HepG2 (cell line): ENCODE data around the gene CFAP61. TPM values are rescaled to one million over a fixed set of nuclear protein-coding genes. Genes with fewer than 3 reads are reported as not detected.

ENCODE experiments used
- ATAC-seq: fragments of 200-7000 bp; cut with Tn5 transposase; 3 replicates; pipeline ENCODE4 v1.9.1; 2020; ENCODE audit warnings: mild to moderate bottlenecking, moderate library complexity
- BruUV-seq: library from RNA; stranded (reverse); fragments of 400-500 nt; replicated peaks from 2 replicates; lab custom pipeline; 2021; lab: Mats Ljungman, UMichigan
- CTCF ChIA-PET: fragments of 300-600 bp; formaldehyde crosslinking; extraction: SDS; loops from one replicate; lab custom pipeline; 2021; ENCODE audit warnings: low total read pairs, inconsistent platforms, low intra/inter-chr PET ratio; lab: Yijun Ruan, JAX
- POLR2A ChIA-PET: fragments of 350-600 bp; sonication (Branson Sonifier 250); formaldehyde crosslinking; loops from one replicate; lab custom pipeline; 2020; ENCODE audit warnings: antibody characterized with exemption, inconsistent platforms; lab: Yijun Ruan, JAX
- DNase-seq: peaks from one replicate; pipeline ENCODE4 v3.0.0-alpha.2; 2015; ENCODE audit warnings: low spot score
- FAIRE-seq: peaks from 3 replicates; lab custom pipeline; 2011; peaks lifted over from hg19 to GRCh38; lab: Jason Lieb, UNC
- H2AFZ ChIP-seq: one replicate; pipeline ENCODE4 v1.6.1; 2011; ENCODE audit warnings: low read length, inconsistent platforms
- H3K27ac ChIP-seq: fragments of 300-600 bp; 3 replicates; pipeline ENCODE4 v1.8.0; 2011; ENCODE audit warnings: mixed run types, mild to moderate bottlenecking, mixed read lengths, low read length, inconsistent platforms; ENCODE audit not compliant: insufficient read depth; ENCODE audit errors: extremely low read length
- H3K27me3 ChIP-seq, 2 experiments: fragments of 200-600 bp in 1 of 2; 2 replicates in 1 of 2; 3 replicates in 1 of 2; pipeline versions ENCODE4 v1.6.0 to v1.8.0; 2011; ENCODE audit warnings: low read length in 2 of 2, mild to moderate bottlenecking in 2 of 2, moderate library complexity in 2 of 2, inconsistent platforms in 1 of 2; ENCODE audit not compliant: insufficient read depth in 2 of 2, control insufficient read depth in 1 of 2
- H3K36me3 ChIP-seq, 2 experiments: fragments of 200-600 bp in 1 of 2; replicated peaks in 1 of 2; 2 replicates in 1 of 2; 3 replicates in 1 of 2; pipeline versions ENCODE4 v1.5.1 to v1.8.0; 2011; ENCODE audit warnings: low read length in 2 of 2, inconsistent platforms in 1 of 2; ENCODE audit not compliant: insufficient read depth in 2 of 2, control insufficient read depth in 1 of 2
- H3K4me1 ChIP-seq: 2 replicates; pipeline ENCODE4 v1.5.1; 2012; ENCODE audit warnings: low read length, inconsistent platforms; ENCODE audit not compliant: insufficient read depth
- H3K4me2 ChIP-seq: 2 replicates; pipeline ENCODE4 v1.6.0; 2011; ENCODE audit warnings: low read depth, low read length, inconsistent platforms
- H3K4me3 ChIP-seq, 3 experiments: fragments of 200-600 bp in 1 of 3; sonication (generic), shearing (Covaris generic) in 1 of 3; replicated peaks in 1 of 3; 2 replicates each; pipeline ENCODE4 v1.5.1; 2011 to 2016; ENCODE audit warnings: low read length in 3 of 3, inconsistent platforms in 2 of 3, low read depth in 2 of 3, mild to moderate bottlenecking in 2 of 3, control low read depth in 1 of 3, mixed read lengths in 1 of 3; ENCODE audit not compliant: insufficient read depth in 1 of 3
- H3K79me2 ChIP-seq: one replicate; pipeline ENCODE4 v1.6.1; 2011; ENCODE audit warnings: low read length, inconsistent platforms; ENCODE audit not compliant: insufficient read depth
- H3K9ac ChIP-seq: 2 replicates; pipeline ENCODE4 v1.6.0; 2011; ENCODE audit warnings: mild to moderate bottlenecking, low read depth, low read length, inconsistent platforms; ENCODE audit not compliant: insufficient read depth
- H3K9me3 ChIP-seq: 2 replicates; pipeline ENCODE4 v1.5.1; 2012; ENCODE audit warnings: mild to moderate bottlenecking, low read length
- H4K20me1 ChIP-seq: 2 replicates; pipeline ENCODE4 v1.6.0; 2011; ENCODE audit warnings: inconsistent platforms, mild to moderate bottlenecking, low read length, moderate library complexity; ENCODE audit not compliant: insufficient read depth
- FOSL2 ChIP-seq: sonication (generic); formaldehyde crosslinking; IDR thresholded peaks from 2 replicates; pipeline ENCODE4 v1.4.0; 2020; ENCODE audit warnings: missing genetic modification reagents
- FOXJ3 ChIP-seq: sonication (generic); formaldehyde crosslinking; IDR thresholded peaks from 2 replicates; pipeline ENCODE4 v1.4.0; 2020; ENCODE audit warnings: missing genetic modification reagents, mild to moderate bottlenecking, borderline replicate concordance
- HOMEZ ChIP-seq: IDR thresholded peaks from 2 replicates; pipeline ENCODE4 v1.6.1; 2016; ENCODE audit warnings: low read depth
- LCORL ChIP-seq, 2 experiments: fragments of 450-650 bp in 1 of 2; sonication (generic) in 1 of 2; formaldehyde crosslinking in 1 of 2; IDR thresholded peaks; 2 replicates each; pipeline versions ENCODE4 v1.5.0 to v1.6.1; 2017 to 2020; ENCODE audit warnings: antibody characterized with exemption in 1 of 2, missing genetic modification reagents in 1 of 2
- NCOR1 ChIP-seq: fragments of 200-600 bp; sonication (generic); IDR thresholded peaks from 2 replicates; pipeline ENCODE4 v1.7.0; 2017; ENCODE audit warnings: antibody characterized with exemption, low read length, borderline replicate concordance
- RBM39 ChIP-seq: fragments of 200-400 bp; formaldehyde crosslinking; IDR thresholded peaks from one replicate; pipeline ENCODE4 v1.6.1; 2018; ENCODE audit warnings: antibody characterized with exemption, mild to moderate bottlenecking, low read depth, low read length; ENCODE audit not compliant: poor library complexity, severe bottlenecking
- RORA ChIP-seq: sonication (generic); formaldehyde crosslinking; IDR thresholded peaks from 2 replicates; pipeline ENCODE4 v1.5.0; 2020; ENCODE audit warnings: mild to moderate bottlenecking, missing genetic modification reagents, moderate library complexity
- SOX13 ChIP-seq, 3 experiments: fragments of 450-650 bp in 1 of 3; sonication (generic) in 1 of 3; formaldehyde crosslinking in 1 of 3; IDR thresholded peaks in 2 of 3; conservative IDR thresholded peaks in 1 of 3; 2 replicates each; pipeline versions ENCODE4 v1.5.0 to v1.6.1; 2016 to 2020; ENCODE audit warnings: antibody characterized with exemption in 1 of 3, mild to moderate bottlenecking in 1 of 3, missing compliant biosample characterization in 1 of 3, missing genetic modification reagents in 1 of 3, moderate library complexity in 1 of 3
- TEAD3 ChIP-seq: optimal IDR thresholded peaks from 2 replicates; pipeline ENCODE3; 2016; ENCODE audit warnings: borderline replicate concordance
- ZC3H4 ChIP-seq: sonication (generic); formaldehyde crosslinking; IDR thresholded peaks from 2 replicates; pipeline ENCODE4 v1.4.0; 2020; ENCODE audit warnings: missing genetic modification reagents, borderline replicate concordance
- ZEB1 ChIP-seq: IDR thresholded peaks from 2 replicates; pipeline ENCODE4 v1.6.1; 2012; ENCODE audit warnings: mild to moderate bottlenecking, low read depth, inconsistent platforms; ENCODE audit not compliant: insufficient replicate concordance
- ZFYVE20 ChIP-seq: sonication (generic); formaldehyde crosslinking; IDR thresholded peaks from 2 replicates; pipeline ENCODE4 v1.8.0; 2023; ENCODE audit warnings: low read depth, mild to moderate bottlenecking, moderate library complexity, missing genetic modification reagents, borderline replicate concordance
- ZMYM2 ChIP-seq: sonication (generic); formaldehyde crosslinking; IDR thresholded peaks from 2 replicates; pipeline ENCODE4 v1.8.0; 2022; ENCODE audit warnings: mild to moderate bottlenecking, missing genetic modification reagents
- ZNF17 ChIP-seq: sonication (generic); formaldehyde crosslinking; IDR thresholded peaks from 2 replicates; pipeline ENCODE4 v1.5.0; 2020; ENCODE audit warnings: mild to moderate bottlenecking, missing genetic modification reagents
- ZNF264 ChIP-seq: sonication (generic); formaldehyde crosslinking; IDR thresholded peaks from 2 replicates; pipeline ENCODE4 v1.4.0; 2020; ENCODE audit warnings: missing genetic modification reagents
- ZNF280B ChIP-seq: sonication (generic); formaldehyde crosslinking; IDR thresholded peaks from 2 replicates; pipeline ENCODE4 v1.5.0; 2020; ENCODE audit warnings: missing genetic modification reagents, mild to moderate bottlenecking, borderline replicate concordance
- ZNF282 ChIP-seq: fragments of 450-650 bp; IDR thresholded peaks from 2 replicates; pipeline ENCODE4 v1.6.1; 2018; ENCODE audit not compliant: partially characterized antibody
- ZNF605 ChIP-seq: sonication (generic); formaldehyde crosslinking; IDR thresholded peaks from 2 replicates; pipeline ENCODE4 v1.8.0; 2022; ENCODE audit warnings: mild to moderate bottlenecking, missing genetic modification reagents
- WGBS: methylation state at CpG from one replicate; pipeline ENCODE4 v1.1.6; 2017; ENCODE audit warnings: low lambda C conversion rate; 5-methylcytosine and 5-hydroxymethylcytosine counted together
- in situ Hi-C: cut with HindIII; loops from 2 replicates; pipeline ENCODE4 v1.10.0; 2017; ENCODE audit warnings: low pct_unique_long_range_greater_than_20kb; ENCODE audit not compliant: extremely low pct_ligation_motif_present
- intact Hi-C: fragments of 100-400 bp; cut with micrococcal nuclease; formaldehyde crosslinking; loops from one replicate; pipeline ENCODE4 v1.10.0; 2022; ENCODE audit not compliant: unreplicated experiment
- polyA plus RNA-seq, 8 experiments: library from polyadenylated mRNA; depleted of rRNA in 3 of 8; stranded (reverse) in 7 of 8; unstranded in 1 of 8; fragments of >200 nt; fragmentation: Illumina TruSeq in 4 of 8; extraction: Trizol in 4 of 8; gene quantifications; 2 replicates each; pipeline versions ENCODE4 v1.2.1 to v1.2.3, GENCODE V29; 2011 to 2016; ENCODE audit warnings: low read depth in 4 of 8, missing spikeins in 1 of 8, mixed read lengths in 1 of 8; ENCODE audit not compliant: insufficient read depth in 1 of 8
- total RNA-seq, 5 experiments: library from RNA; depleted of rRNA; stranded (reverse); fragments of >200 nt; fragmentation: Illumina TruSeq; extraction: Trizol; gene quantifications; 2 replicates each; pipeline ENCODE4 v1.2.3, GENCODE V29; 2016; ENCODE audit warnings: low read depth in 1 of 5
- TF ChIP-seq, protein P1 (sequence below): sonication (generic); formaldehyde crosslinking; IDR thresholded peaks from 2 replicates; pipeline ENCODE4 v1.8.1; 2023; ENCODE audit warnings: missing genetic modification reagents, mild to moderate bottlenecking, borderline replicate concordance
- TF ChIP-seq, protein P2 (sequence below): IDR thresholded peaks from 2 replicates; pipeline ENCODE4 v1.6.1; 2016; ENCODE audit warnings: mild to moderate bottlenecking, missing biosample characterization, missing genetic modification reagents

The CFAP61 gene
- total and polyA plus RNA-seq, 2 of the 13 experiments (the other 11 are each of a cell fraction or from before 2014, with no cell fraction given), result 0.27 TPM; not detected in 1

- WGBS, result 1% methylated on average over 17 of the region's 17 CpGs
- H3K4me2 ChIP-seq, result peak overlapping the region; percentile 96
- no peaks in the 10 kb centered on the region for H3K9me3 ChIP-seq
- ChIA-PET POLR2A (interaction anchor here (1.3 to 4.2 kb wide), 7 partner anchors 9 to 99 kb away, joined by 3 to 53 read pairs (median 5); partner anchors contain the start of genes CFAP61 and CRNKL1), CTCF (interaction anchor here (1.4 kb wide), 1 partner anchor 233 kb away, joined by 4 read pairs; no protein-coding TSS in a partner anchor)
- no peak overlapping the region for H2AFZ ChIP-seq
- peaks cover 5% of the 10 kb centered on the region for H4K20me1 ChIP-seq
- H3K4me1 ChIP-seq, result peaks cover 70% of the 10 kb centered on the region
- no peaks in the 10 kb centered on the region; a peak in 1 of 5 replicates for H3K27me3 ChIP-seq
- ATAC-seq (peak; percentile 52), FAIRE-seq (no peak), DNase-seq (peak; percentile 40)
- peaks cover 5 to 28% of the 10 kb centered on the region in 2 experiments for H3K36me3 ChIP-seq
- intact Hi-C loops, result loop anchor here (1.0 kb wide), 1 partner anchor 34 kb away; the partner anchor contains the start of genes CFAP61 and CRNKL1
- no TSS peak for BruUV-seq
- peaks cover 55% of the 10 kb centered on the region for H3K79me2 ChIP-seq
- peak overlapping the region; percentile 92 for H3K9ac ChIP-seq
- peak overlapping the region; percentile 72 to 95 (median 82) for H3K4me3 ChIP-seq
- in situ Hi-C loops, result no loop called here
- peak overlapping the region; percentile 82 for H3K27ac ChIP-seq
- TF ChIP-seq, protein P1, sequence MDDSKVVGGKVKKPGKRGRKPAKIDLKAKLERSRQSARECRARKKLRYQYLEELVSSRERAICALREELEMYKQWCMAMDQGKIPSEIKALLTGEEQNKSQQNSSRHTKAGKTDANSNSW (CRISPR knock-in tag), result no peak
- TF ChIP-seq ZNF264 (0 out of 2 replicates have a peak, but pooled peaks have one; percentile 2), NCOR1 (no peak), LCORL (IDR thresholded peaks at IDR 0.05) (no peak), LCORL (CRISPR knock-in tag; IDR thresholded peaks at IDR 0.05) (no peak), ZFYVE20 (CRISPR knock-in tag) (0 out of 2 replicates have a peak, but pooled peaks have one; percentile 18), ZC3H4 (0 out of 2 replicates have a peak, but pooled peaks have one; percentile 5), ZNF605 (CRISPR knock-in tag) (no peak), SOX13 (IDR thresholded peaks at IDR 0.05) (no peak), SOX13 (CRISPR knock-in tag; conservative IDR thresholded peaks at IDR 0.05 in 1 of 2, IDR thresholded peaks at IDR 0.05 in 1 of 2) (no peak), HOMEZ (CRISPR knock-in tag) (no peak), FOXJ3 (CRISPR knock-in tag) (0 out of 2 replicates have a peak, but pooled peaks have one; percentile 8), ZNF280B (CRISPR knock-in tag) (no peak; the same call in 1 of the 2 replicates), TEAD3 (CRISPR knock-in tag) (peak; percentile 32), RBM39 (no peak), FOSL2 (CRISPR knock-in tag) (no peak), ZMYM2 (CRISPR knock-in tag) (no peak), ZNF282 (no peak), RORA (CRISPR knock-in tag) (no peak), ZNF17 (CRISPR knock-in tag) (no peak), ZEB1 (no peak)
- TF ChIP-seq, protein P2, sequence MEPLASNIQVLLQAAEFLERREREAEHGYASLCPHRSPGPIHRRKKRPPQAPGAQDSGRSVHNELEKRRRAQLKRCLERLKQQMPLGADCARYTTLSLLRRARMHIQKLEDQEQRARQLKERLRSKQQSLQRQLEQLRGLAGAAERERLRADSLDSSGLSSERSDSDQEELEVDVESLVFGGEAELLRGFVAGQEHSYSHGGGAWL (CRISPR knock-in tag), result no peak
Observed at GRCh38 chr20:20017844-20018185, 34.5 kb upstream of the CFAP61 start.
